ENCODE measurements around the gene HPCAL4.
A peak's percentile ranks its signal among the peaks of the same experiment; 100 is the strongest.

Gene HPCAL4

GRCh38 chr1:39684313-39684664, 6.9 kb downstream of the HPCAL4 start:
- H3K27me3 ChIP-seq (ENCODE audit: control insufficient read depth, insufficient read depth, low read length): peaks cover 95% of the 10 kb centered on the region
- H3K9me3 ChIP-seq (ENCODE audit: control insufficient read depth, insufficient read depth, low read length): no peaks in the 10 kb centered on the region
- H3K36me3 ChIP-seq (ENCODE audit: control insufficient read depth, insufficient read depth, low read length): no peaks in the 10 kb centered on the region
- H3K4me1 ChIP-seq (ENCODE audit: control insufficient read depth, insufficient read depth, low read length): no peaks in the 10 kb centered on the region
- no peak overlapping the region for H3K9ac ChIP-seq (ENCODE audit: low read depth, low read length)
- no peak overlapping the region for H3K4me3 ChIP-seq (ENCODE audit: low read depth, low read length)

GRCh38 chr1:39683591-39684312, 7.5 kb downstream of the HPCAL4 start:
- Histone ChIP-seq H3K9ac (ENCODE audit: low read depth, low read length) (no peak overlapping the region), H3K4me1 (ENCODE audit: control insufficient read depth, insufficient read depth, low read length) (no peaks in the 10 kb centered on the region), H3K36me3 (ENCODE audit: control insufficient read depth, insufficient read depth, low read length) (no peaks in the 10 kb centered on the region), H3K27me3 (ENCODE audit: control insufficient read depth, insufficient read depth, low read length) (peaks cover 95% of the 10 kb centered on the region), H3K9me3 (ENCODE audit: control insufficient read depth, insufficient read depth, low read length) (no peaks in the 10 kb centered on the region), H3K4me3 (ENCODE audit: low read depth, low read length) (peak overlapping the region; percentile 41)

- no peak overlapping the region for H3K4me3 ChIP-seq (ENCODE audit: low read depth, low read length)
- no peaks in the 10 kb centered on the region for H3K36me3 ChIP-seq (ENCODE audit: control insufficient read depth, insufficient read depth, low read length)
- H3K27me3 ChIP-seq (ENCODE audit: control insufficient read depth, insufficient read depth, low read length): peaks cover 94% of the 10 kb centered on the region
These were observed 9.2 kb downstream of the HPCAL4 start for GRCh38 chr1:39681999-39682398.

GRCh38 chr1:39681294-39681693, 9.9 kb downstream of the HPCAL4 start:
- Histone ChIP-seq H3K36me3 (ENCODE audit: control insufficient read depth, insufficient read depth, low read length) (no peaks in the 10 kb centered on the region), H3K9ac (ENCODE audit: low read depth, low read length) (no peak overlapping the region), H3K9me3 (ENCODE audit: control insufficient read depth, insufficient read depth, low read length) (no peaks in the 10 kb centered on the region), H3K27me3 (ENCODE audit: control insufficient read depth, insufficient read depth, low read length) (peaks cover 94% of the 10 kb centered on the region), H3K4me3 (ENCODE audit: low read depth, low read length) (no peak overlapping the region), H3K4me1 (ENCODE audit: control insufficient read depth, insufficient read depth, low read length) (no peaks in the 10 kb centered on the region)

More at GRCh38 chr1:39681999-39682398, 9.2 kb downstream of the HPCAL4 start:
- Histone ChIP-seq H3K4me1 (ENCODE audit: control insufficient read depth, insufficient read depth, low read length) (no peaks in the 10 kb centered on the region), H3K9ac (ENCODE audit: low read depth, low read length) (no peak overlapping the region), H3K9me3 (ENCODE audit: control insufficient read depth, insufficient read depth, low read length) (no peaks in the 10 kb centered on the region)

GRCh38 chr1:39680751-39681150, 10.5 kb downstream of the HPCAL4 start:
- H3K9ac ChIP-seq (ENCODE audit: low read depth, low read length): no peak overlapping the region
- H3K36me3 ChIP-seq (ENCODE audit: control insufficient read depth, insufficient read depth, low read length): no peaks in the 10 kb centered on the region
- H3K4me1 ChIP-seq (ENCODE audit: control insufficient read depth, insufficient read depth, low read length): no peaks in the 10 kb centered on the region
- H3K27me3 ChIP-seq (ENCODE audit: control insufficient read depth, insufficient read depth, low read length): peaks cover 96% of the 10 kb centered on the region
- H3K4me3 ChIP-seq (ENCODE audit: low read depth, low read length): no peak overlapping the region
- H3K9me3 ChIP-seq (ENCODE audit: control insufficient read depth, insufficient read depth, low read length): no peaks in the 10 kb centered on the region

GRCh38 chr1:39679821-39680220, 11.4 kb downstream of the HPCAL4 start:
- H3K9me3 ChIP-seq (ENCODE audit: control insufficient read depth, insufficient read depth, low read length): no peaks in the 10 kb centered on the region
- H3K4me1 ChIP-seq (ENCODE audit: control insufficient read depth, insufficient read depth, low read length): no peaks in the 10 kb centered on the region
- no peak overlapping the region for H3K9ac ChIP-seq (ENCODE audit: low read depth, low read length)
- H3K27me3 ChIP-seq (ENCODE audit: control insufficient read depth, insufficient read depth, low read length): peaks cover 96% of the 10 kb centered on the region
- H3K4me3 ChIP-seq (ENCODE audit: low read depth, low read length): no peak overlapping the region
- no peaks in the 10 kb centered on the region for H3K36me3 ChIP-seq (ENCODE audit: control insufficient read depth, insufficient read depth, low read length)

- H3K4me3 ChIP-seq (ENCODE audit: low read depth, low read length): no peak overlapping the region
- no peaks in the 10 kb centered on the region for H3K36me3 ChIP-seq (ENCODE audit: control insufficient read depth, insufficient read depth, low read length)
- no peaks in the 10 kb centered on the region for H3K4me1 ChIP-seq (ENCODE audit: control insufficient read depth, insufficient read depth, low read length)
- H3K27me3 ChIP-seq (ENCODE audit: control insufficient read depth, insufficient read depth, low read length): peaks cover 97% of the 10 kb centered on the region
- no peak overlapping the region for H3K9ac ChIP-seq (ENCODE audit: low read depth, low read length)
- H3K9me3 ChIP-seq (ENCODE audit: control insufficient read depth, insufficient read depth, low read length): no peaks in the 10 kb centered on the region
These were observed 12.3 kb downstream of the HPCAL4 start for GRCh38 chr1:39678889-39679288.

- no peak overlapping the region for H3K9ac ChIP-seq (ENCODE audit: low read depth, low read length)
- H3K4me3 ChIP-seq (ENCODE audit: low read depth, low read length): no peak overlapping the region
- no peaks in the 10 kb centered on the region for H3K36me3 ChIP-seq (ENCODE audit: control insufficient read depth, insufficient read depth, low read length)
- H3K4me1 ChIP-seq (ENCODE audit: control insufficient read depth, insufficient read depth, low read length): no peaks in the 10 kb centered on the region
- no peaks in the 10 kb centered on the region for H3K9me3 ChIP-seq (ENCODE audit: control insufficient read depth, insufficient read depth, low read length)
- peaks cover 97% of the 10 kb centered on the region for H3K27me3 ChIP-seq (ENCODE audit: control insufficient read depth, insufficient read depth, low read length)
These were observed 13.6 kb downstream of the HPCAL4 start for GRCh38 chr1:39677645-39678044.

GRCh38 chr1:39676948-39677548, 14.2 kb downstream of the HPCAL4 start:
- H3K27me3 ChIP-seq (ENCODE audit: control insufficient read depth, insufficient read depth, low read length): peaks cover 97% of the 10 kb centered on the region
- H3K4me1 ChIP-seq (ENCODE audit: control insufficient read depth, insufficient read depth, low read length): peaks cover 2% of the 10 kb centered on the region
- no peak overlapping the region for H3K4me3 ChIP-seq (ENCODE audit: low read depth, low read length)
- no peaks in the 10 kb centered on the region for H3K36me3 ChIP-seq (ENCODE audit: control insufficient read depth, insufficient read depth, low read length)
- no peaks in the 10 kb centered on the region for H3K9me3 ChIP-seq (ENCODE audit: control insufficient read depth, insufficient read depth, low read length)
- H3K9ac ChIP-seq (ENCODE audit: low read depth, low read length): no peak overlapping the region

- Histone ChIP-seq H3K4me3 (ENCODE audit: low read depth, low read length) (no peak overlapping the region), H3K9me3 (ENCODE audit: control insufficient read depth, insufficient read depth, low read length) (no peaks in the 10 kb centered on the region), H3K4me1 (ENCODE audit: control insufficient read depth, insufficient read depth, low read length) (peaks cover 2% of the 10 kb centered on the region), H3K36me3 (ENCODE audit: control insufficient read depth, insufficient read depth, low read length) (no peaks in the 10 kb centered on the region), H3K27me3 (ENCODE audit: control insufficient read depth, insufficient read depth, low read length) (peaks cover 97% of the 10 kb centered on the region), H3K9ac (ENCODE audit: low read depth, low read length) (no peak overlapping the region)
These were observed 16.0 kb downstream of the HPCAL4 start for GRCh38 chr1:39675220-39675619.

- H3K4me1 ChIP-seq (ENCODE audit: control insufficient read depth, insufficient read depth, low read length): peaks cover 2% of the 10 kb centered on the region
- H3K36me3 ChIP-seq (ENCODE audit: control insufficient read depth, insufficient read depth, low read length): no peaks in the 10 kb centered on the region
- H3K4me3 ChIP-seq (ENCODE audit: low read depth, low read length): no peak overlapping the region
- no peaks in the 10 kb centered on the region for H3K9me3 ChIP-seq (ENCODE audit: control insufficient read depth, insufficient read depth, low read length)
- no peak overlapping the region for H3K9ac ChIP-seq (ENCODE audit: low read depth, low read length)
- H3K27me3 ChIP-seq (ENCODE audit: control insufficient read depth, insufficient read depth, low read length): peaks cover 97% of the 10 kb centered on the region
These were observed 18.0 kb downstream of the HPCAL4 start for GRCh38 chr1:39673215-39673614.

GRCh38 chr1:39672551-39672947, 18.7 kb downstream of the HPCAL4 start:
- H3K27me3 ChIP-seq (ENCODE audit: control insufficient read depth, insufficient read depth, low read length): peaks cover 98% of the 10 kb centered on the region
- no peaks in the 10 kb centered on the region for H3K36me3 ChIP-seq (ENCODE audit: control insufficient read depth, insufficient read depth, low read length)
- no peaks in the 10 kb centered on the region for H3K9me3 ChIP-seq (ENCODE audit: control insufficient read depth, insufficient read depth, low read length)
- no peak overlapping the region for H3K9ac ChIP-seq (ENCODE audit: low read depth, low read length)
- peak overlapping the region; percentile 42 for H3K4me3 ChIP-seq (ENCODE audit: low read depth, low read length)
- peaks cover 2% of the 10 kb centered on the region for H3K4me1 ChIP-seq (ENCODE audit: control insufficient read depth, insufficient read depth, low read length)
